Measurements from ENCODE around the gene OR5AR1. TPM values are rescaled to one million over a fixed set of nuclear protein-coding genes. Genes with fewer than 3 reads are reported as not detected.
"Not testable (repeated sequence)": the region's sequence is repeated elsewhere in the genome, so short reads cannot be mapped to it uniquely, and the experiment has no call there.

The OR5AR1 gene
- total RNA-seq: not detected in 2 replicates

GRCh38 chr11:56663386-56663785, at the start of gene OR5AR1:
OR5AR1 (plus strand) TSS chr11:56663686; CDS start chr11:56663686, 0 bp downstream.
- no peak for DNase-seq (ENCODE audit: low read depth, low spot score)

GRCh38 chr11:56624661-56625110, 38.8 kb upstream of the OR5AR1 start:
- DNase-seq (ENCODE audit: low read depth, low spot score): no peak

GRCh38 chr11:56625946-56626345, 37.5 kb upstream of the OR5AR1 start:
- no peak for DNase-seq (ENCODE audit: low read depth, low spot score)

- DNase-seq (ENCODE audit: low read depth, low spot score): no peak
Measured at GRCh38 chr11:56632329-56632728, 31.2 kb upstream of the OR5AR1 start.

- no peak for DNase-seq (ENCODE audit: low read depth, low spot score)
Measured at GRCh38 chr11:56636861-56637260, 26.6 kb upstream of the OR5AR1 start.

GRCh38 chr11:56637500-56637899, 26.0 kb upstream of the OR5AR1 start:
- DNase-seq (ENCODE audit: low read depth, low spot score): no peak

- no peak for DNase-seq (ENCODE audit: low read depth, low spot score)
Measured at GRCh38 chr11:56642339-56642738, 21.1 kb upstream of the OR5AR1 start, which contains the start of gene OR5AP2. OR5AP2 (minus strand) TSS chr11:56642439; CDS start chr11:56642439, 0 bp downstream.

GRCh38 chr11:56659755-56660154, 3.7 kb upstream of the OR5AR1 start:
- DNase-seq (ENCODE audit: low read depth, low spot score): no peak

GRCh38 chr11:56670984-56671383, 7.5 kb downstream of the OR5AR1 start:
- no peak for DNase-seq (ENCODE audit: low read depth, low spot score)

GRCh38 chr11:56688554-56689100, 25.1 kb downstream of the OR5AR1 start:
- no peak for DNase-seq (ENCODE audit: low read depth, low spot score)

- DNase-seq (ENCODE audit: low read depth, low spot score): not testable (repeated sequence)
Measured at GRCh38 chr11:56691179-56691578, 27.7 kb downstream of the OR5AR1 start.

- no peak for DNase-seq (ENCODE audit: low read depth, low spot score)
Measured at GRCh38 chr11:56693428-56693827, 29.9 kb downstream of the OR5AR1 start.

- no peak for DNase-seq (ENCODE audit: low read depth, low spot score)
Measured at GRCh38 chr11:56698795-56699194, 35.3 kb downstream of the OR5AR1 start, which contains the start of gene OR9G1. OR9G1 (plus strand) TSS chr11:56699095; CDS start chr11:56700388, 1,293 bp downstream.

GRCh38 chr11:56700242-56700913, 36.9 kb downstream of the OR5AR1 start:
- no peak for DNase-seq (ENCODE audit: low read depth, low spot score)

- no peak for DNase-seq (ENCODE audit: low read depth, low spot score)
Measured at GRCh38 chr11:56700914-56701485, 37.5 kb downstream of the OR5AR1 start.

GRCh38 chr11:56705784-56706396, 42.4 kb downstream of the OR5AR1 start:
- no peak for DNase-seq (ENCODE audit: low read depth, low spot score)

- DNase-seq (ENCODE audit: low read depth, low spot score): no peak
Measured at GRCh38 chr11:56706486-56706885, 43.0 kb downstream of the OR5AR1 start.

GRCh38 chr11:56714206-56714605, 50.7 kb downstream of the OR5AR1 start:
- DNase-seq (ENCODE audit: low read depth, low spot score): no peak
